GM18508 (cell line): ENCODE measurements around the gene ERMP1.
"Not testable (repeated sequence)": the region's sequence is repeated elsewhere in the genome, so short reads cannot be mapped to it uniquely, and the experiment has no call there.

ENCODE experiments used
- ATAC-seq: cut with Tn5 transposase; IDR thresholded peaks from one replicate; pipeline ENCODE4 v1.9.1; 2021; ENCODE audit warnings: moderate number of reproducible peaks; ENCODE audit not compliant: insufficient read depth, unreplicated experiment

ERMP1 gene

DNA sequence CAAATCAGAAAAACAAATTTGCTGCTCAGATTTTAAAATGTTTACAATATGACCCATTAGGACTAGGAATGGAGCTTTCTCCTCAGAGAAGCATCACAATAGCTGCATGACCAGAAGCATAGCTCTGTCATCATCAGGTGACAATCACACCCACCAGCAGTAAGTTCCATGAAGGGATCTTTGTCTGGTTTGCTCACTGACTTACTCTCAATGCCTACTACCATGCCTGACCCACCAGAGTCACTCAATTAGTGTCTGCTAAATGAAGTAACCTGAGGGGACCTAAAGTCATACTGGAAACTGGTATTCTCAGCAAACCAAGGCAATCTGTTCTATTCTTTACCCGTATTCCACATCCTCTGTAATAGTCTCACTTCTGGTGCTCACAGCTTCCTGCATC lies 7.7 kb downstream of the ERMP1 start:
- ATAC-seq = no peak

DNA sequence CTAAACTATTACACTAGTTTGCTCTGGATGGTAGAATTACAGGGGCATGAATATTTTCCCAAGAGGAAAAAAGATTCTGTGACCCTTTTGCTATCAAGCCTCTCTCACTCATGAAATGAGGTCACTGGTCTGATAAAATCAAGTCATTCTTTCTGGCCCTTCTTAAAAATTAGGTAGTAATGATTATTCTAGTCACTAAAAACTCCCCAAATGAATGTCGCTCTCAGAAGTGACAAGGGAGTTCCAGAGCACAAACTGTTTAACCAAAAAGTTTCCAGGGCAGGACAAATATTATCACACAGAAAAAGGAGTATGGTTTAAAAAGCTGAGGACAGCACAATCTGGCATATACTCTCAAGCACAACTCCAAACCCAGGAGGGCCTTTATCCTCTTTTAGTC lies 12.5 kb downstream of the ERMP1 start:
- ATAC-seq = no peak

DNA sequence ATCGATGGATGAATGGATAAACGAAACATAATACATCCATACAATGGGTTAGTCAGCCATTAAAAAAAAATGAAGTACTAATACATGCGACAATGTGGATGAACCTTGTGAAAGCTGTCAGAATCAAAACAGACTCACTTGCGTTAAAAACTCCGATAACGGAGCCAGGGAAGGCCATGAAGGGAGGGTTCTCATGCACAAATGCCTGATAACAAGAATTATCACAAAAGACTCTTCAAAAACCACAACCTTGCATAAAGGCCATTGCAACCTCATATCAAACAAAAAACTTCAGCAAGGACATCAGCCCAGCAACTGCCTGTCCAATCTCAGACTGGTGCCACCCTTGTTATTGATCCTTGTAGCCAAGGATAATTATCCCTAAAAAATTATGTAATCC lies 13.7 kb downstream of the ERMP1 start:
- ATAC-seq = no peak

DNA sequence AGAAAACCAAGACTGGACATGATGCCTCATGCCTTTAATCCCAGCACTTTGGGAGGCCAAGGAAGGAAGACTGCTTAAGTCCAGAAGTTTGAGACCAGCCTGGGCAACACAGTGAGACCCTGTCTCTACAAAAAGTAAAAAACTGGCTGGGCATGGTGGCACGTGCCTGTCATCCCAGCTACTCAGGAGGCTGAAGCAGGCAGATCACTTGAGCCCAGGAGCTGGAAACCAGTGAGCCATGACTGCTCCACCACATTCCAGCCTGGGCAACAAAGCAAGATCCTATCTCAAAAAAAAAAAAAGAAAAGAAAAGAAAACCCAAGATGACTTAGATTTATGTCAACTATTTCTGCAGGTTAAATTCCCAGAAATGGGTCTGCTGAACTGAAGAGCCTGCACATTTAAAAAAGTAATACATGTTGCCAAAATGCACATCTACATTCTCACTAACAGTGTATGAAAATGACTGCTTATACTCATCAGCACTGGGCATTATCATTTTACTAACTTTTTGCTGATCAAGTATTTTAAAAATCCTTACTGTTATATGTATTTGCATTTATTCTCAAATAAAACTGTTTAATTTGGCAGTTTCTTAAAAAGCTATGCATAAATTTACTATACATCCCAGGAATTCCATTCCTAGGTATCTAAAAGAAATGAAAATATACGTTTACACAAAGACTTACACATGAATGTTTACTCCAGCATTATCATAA lies 14.3 kb downstream of the ERMP1 start:
- no peak for ATAC-seq

DNA sequence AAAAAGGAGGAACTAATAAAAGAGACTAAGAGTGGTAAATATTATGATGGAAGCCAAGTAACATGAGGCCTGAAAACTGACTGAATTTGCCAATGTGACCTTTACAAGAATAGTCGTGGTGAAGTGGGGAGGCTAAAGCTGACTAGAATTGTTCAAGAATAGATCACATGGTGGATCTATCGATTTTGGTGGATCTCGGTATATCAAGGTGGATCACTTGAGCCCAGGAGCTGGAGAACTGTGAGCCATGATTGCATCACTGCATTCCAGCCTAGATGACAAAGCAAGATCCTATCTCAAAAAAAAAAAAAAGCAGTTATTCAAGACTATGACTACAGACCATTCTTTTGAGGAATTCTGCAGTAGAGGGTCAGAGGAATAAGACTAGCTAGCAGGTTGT lies 15.1 kb downstream of the ERMP1 start:
- ATAC-seq = no peak

DNA sequence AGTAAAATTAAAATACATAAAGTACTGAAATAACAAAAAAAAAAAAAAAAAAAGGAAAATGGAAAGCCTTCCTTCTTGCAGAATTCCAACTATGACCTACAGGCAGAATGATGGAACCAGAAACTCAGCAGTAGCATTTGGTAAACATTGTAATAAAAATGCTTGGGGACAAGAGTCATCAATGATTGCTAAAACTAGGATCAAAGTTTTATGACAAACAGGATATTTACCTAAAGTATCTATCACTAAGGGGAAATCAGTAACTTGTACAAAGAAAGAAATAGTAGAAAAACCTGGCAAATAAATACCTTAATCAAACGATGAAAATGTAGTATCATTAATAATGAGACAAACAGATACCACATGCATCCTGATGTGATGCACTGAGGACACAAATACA lies 17.5 kb downstream of the ERMP1 start:
- ATAC-seq = no peak

DNA sequence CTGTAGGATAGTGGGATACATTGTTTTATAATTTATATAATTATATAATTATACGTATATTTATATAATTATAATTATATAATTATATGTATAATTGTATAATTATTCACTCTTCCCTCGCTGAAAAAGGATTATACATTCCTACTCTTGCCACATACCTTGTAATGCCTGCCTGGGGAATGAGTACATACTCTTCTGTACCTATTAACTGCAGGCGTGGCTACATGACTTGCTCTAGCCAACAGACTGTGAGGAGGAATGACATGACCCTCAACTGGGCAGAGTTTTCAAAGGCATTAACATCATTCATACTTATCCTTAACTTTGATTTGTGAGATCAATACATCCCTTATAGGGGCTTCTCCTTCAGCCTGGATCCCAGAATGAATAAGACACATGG lies 19.1 kb downstream of the ERMP1 start:
- ATAC-seq = no peak

DNA sequence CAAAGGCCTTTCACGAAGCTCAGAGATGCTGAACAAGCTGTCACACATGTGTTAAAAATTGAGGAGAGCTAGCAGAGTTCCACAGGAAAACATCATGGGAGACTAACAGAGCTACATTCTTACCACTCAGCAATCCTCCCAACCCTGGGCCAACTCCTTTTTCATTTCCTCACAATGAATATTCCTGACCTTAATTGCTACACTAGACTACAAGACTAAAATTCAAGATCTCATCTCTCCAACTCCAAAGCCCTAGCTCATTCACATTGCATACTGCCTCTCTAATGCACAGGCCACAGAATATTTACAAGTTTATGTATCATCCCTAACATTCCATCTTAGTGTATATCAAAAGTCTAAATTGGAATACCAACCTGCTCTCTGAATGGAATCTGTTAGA lies 21.2 kb downstream of the ERMP1 start:
- no peak for ATAC-seq

DNA sequence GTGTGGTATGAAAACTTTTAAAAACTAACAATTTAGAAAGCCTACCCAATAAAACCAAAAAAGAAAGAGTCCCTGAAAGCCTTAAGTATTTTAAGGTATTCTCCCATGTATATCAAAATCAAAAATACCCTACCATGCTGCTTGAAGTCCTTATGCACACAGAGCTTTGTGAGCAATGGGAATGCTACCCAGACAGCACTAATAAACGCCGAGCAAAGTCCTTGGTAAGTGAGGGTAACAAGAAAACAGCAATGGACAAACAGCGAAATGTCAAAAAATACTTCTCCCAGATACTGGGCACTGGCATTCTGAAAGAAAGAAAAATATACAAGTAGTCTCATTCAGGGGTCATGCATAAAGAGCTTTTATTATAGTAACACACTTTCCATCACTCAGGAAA lies 27.4 kb downstream of the ERMP1 start:
- no peak for ATAC-seq

DNA sequence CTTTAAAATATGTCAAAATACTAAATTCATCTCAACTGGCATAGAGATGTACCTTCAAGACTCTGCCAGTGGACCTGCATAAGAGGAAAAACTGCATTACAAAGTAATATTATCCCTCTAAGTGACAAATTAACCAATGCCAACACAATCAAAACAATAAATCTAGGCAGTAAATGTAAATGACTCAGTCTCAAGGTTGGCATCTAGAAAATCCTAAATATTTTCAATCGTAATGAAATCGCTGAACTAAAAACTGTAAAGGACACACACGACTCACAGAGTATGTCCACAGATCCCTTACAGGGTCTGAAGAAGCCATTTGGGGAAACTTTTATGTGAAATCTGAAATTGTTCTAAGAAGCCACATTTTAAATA lies 31.2 kb downstream of the ERMP1 start:
- ATAC-seq = no peak

DNA sequence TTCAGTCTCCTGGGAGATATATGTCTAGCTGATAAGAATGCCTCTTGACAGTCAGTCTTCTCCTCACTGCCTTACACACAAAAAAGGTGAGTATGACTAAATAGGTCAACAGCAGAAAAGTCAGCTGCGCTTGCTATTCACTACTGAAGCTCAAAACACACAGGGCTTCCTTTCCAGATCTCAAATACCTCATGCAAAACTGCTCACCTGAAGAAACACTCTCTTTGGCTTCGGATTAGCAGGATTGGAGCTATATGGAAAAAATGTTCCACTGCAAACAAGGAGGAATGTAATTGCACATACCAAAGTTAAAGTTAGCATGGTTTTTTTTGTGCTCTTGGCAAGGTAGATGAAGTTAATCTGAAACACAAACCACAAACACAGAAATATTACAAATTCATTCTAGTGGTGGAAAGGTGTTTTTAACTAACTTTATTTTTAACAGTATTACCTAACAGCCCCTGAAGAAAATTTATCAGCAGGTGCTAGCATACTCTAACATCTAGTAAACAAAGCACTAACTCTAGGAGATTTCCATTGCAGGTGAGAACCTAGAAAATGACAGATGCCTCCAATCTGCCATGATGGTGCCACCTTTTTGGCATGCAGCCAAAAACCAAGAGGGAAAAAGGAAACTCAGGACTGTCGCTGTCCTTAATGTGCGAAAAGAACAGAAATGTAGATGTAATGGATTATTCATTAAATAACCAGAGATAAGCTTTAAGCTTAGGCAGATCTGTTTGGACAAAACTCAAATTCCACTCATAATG lies 31.8 kb downstream of the ERMP1 start:
- no peak for ATAC-seq

DNA sequence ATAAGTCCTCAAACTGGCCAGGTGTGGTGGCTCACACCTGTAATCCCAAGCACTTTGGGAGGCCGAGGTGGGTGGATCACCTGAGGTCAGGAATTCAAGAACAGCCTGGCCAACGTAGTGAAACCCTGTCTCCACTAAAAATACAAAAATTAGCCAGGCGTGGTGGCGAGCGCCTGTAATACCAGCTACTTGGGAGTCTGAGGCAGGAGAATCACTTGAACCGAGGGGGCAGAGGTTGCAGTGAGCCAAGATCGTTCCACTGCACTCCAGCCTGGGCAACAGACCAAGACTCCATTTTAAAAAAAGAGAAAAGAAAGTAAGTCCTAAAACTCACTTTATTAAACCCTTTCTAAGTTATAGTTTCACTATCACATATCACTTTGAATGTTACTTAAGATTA lies 32.5 kb downstream of the ERMP1 start:
- not testable (repeated sequence) for ATAC-seq

DNA sequence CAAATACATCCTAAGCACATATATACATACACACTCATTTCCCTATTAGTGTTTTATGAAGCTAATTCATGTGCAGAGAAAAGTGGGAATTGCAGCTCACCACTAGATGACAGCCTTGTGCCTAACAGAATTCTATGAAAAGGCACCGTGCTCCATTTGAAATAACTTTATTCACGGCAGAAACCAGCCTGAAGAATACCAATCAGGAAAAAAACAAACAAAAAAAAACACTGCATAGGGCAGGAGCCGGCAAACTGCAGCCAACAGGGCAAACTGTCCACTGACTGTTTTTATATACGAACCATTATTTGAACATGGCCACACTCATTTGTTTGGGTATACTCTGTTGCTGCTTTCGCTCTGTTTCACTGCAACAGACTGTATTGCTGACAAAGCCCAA lies 33.6 kb downstream of the ERMP1 start:
- ATAC-seq = no peak

DNA sequence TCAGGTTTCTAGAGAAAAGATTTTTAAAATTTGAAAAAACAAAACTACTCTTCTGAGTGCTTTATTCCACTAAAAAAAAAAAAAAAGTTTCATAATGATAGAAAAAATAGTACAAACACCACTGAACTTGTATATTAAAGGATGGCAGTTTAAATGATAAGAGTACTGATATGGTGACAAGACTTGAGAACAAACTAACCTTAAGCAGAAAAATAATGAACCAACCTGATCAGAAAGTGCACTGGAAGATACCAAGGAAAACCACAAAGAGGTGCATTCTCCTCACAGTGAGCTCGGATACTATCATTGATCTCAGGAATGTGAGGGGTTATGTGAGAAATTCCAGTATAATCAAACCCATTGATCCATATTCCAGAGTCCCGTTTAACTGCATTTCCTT lies 34.3 kb downstream of the ERMP1 start:
- no peak for ATAC-seq

DNA sequence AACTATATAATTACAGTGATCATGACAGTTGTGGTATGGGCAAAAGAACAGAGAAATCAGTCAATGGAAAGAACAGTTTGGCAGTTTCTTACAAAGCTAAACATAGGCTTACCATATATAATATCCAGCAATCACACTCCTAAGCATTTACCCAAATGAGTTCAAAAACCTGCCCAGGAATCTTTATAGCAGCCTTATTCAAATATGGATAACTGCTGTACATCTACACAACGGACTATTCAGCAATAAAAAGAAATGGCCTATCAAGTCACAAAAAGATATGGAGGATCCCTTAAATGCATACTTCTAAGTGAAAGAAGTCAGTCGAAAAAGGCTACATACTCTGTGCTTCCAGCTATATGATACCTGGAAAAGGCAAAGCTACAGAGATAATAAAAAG lies 36.6 kb downstream of the ERMP1 start:
- no peak for ATAC-seq

DNA sequence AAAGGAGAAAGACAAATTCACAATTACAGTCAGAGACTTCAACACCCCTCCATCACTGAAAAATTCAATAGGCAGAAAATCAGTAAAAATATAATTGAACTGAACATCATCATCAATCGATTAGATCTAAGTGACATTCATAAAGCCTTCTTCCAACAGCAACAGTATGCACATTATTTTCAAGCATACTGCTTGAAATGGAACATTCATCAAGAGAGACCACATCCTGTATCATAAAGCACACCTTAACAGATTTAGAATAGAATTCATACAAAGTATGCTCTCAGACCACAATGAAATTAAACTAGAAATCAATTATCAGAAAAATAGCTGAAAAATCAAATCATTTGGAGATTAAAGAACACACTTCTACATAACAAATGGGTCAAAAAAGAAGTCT lies 39.1 kb downstream of the ERMP1 start:
- ATAC-seq = no peak

DNA sequence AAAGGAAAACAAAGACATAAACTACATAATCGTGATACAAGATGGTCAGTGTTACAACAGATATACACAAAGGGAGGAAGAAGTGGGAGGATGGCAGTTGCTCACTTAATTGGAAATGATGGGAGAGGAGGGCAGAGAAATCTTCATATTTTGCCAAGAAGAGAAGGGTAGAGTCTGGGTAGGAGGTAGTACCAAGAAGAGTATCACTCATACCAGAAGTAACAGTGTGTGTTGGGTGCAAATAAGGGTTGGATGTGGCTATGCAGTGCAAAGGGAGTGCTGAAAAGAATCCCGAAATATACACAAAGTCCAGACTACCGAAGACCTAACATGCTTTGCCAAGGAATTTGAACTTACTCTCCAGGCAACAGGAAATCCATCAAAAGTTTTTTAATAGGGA lies 41.0 kb downstream of the ERMP1 start:
- ATAC-seq = no peak

DNA sequence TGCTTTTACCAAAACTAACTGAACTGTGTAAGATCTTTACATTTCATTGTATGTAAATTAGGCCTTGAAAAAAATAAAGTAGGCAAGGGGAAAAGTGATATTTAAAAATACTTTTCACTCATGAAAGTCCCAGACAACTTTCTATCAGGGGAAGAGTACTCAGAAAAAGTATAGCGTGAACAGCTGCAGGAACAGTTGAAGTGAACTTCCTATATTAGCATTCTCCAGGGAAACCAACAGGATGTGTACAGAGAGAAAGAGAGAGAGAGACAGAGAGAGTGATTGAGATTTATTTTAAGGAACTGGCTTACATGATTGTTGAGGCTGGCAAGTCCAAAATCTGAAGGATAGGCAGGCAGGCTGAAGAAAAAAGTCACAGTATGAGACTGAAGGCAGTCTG lies 42.0 kb downstream of the ERMP1 start:
- ATAC-seq = no peak

DNA sequence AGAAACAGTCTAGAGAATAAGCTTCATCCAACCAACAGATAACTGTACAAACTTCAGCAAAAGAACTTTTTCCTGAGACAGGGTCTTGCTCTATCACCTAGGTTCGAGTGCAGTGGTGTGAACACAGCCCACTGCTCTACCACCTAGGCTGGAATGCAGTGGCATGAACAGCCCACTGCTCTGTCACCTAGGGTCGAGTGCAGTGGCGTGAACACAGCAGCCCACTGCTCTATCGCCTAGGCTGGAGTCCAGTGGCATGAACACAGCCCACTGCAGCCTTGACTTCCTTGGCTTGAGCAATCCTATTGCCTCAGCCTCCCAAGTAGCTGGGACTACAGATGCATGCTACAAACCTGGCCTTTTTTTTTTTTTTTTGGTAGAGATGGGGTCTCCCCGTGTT lies 43.4 kb downstream of the ERMP1 start:
- no peak for ATAC-seq

DNA sequence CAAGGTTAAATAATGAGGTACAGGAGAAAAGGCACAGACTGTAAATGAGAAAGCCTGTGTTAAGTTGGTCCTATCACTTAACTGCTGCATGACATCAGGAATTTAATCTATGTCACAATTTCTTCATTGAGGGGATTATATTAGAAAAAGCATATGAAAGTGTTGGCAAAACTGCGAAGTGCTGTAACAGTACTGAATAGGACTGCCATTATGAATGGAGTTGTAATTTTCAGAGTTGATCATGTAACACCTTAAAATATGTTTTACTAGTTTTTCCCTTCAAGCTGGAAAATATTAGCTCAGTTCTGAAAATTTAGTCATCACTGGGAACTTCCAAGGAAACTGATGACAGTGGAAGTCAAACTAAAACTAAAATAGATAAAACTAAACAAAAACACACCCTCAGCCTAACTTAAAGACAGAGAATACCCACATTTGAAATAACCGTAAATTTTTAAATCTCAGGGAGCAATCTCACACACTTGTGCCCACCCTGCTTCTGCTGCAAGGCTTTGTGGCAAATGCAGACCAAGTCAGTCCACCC lies 45.1 kb downstream of the ERMP1 start:
- ATAC-seq = no peak

DNA sequence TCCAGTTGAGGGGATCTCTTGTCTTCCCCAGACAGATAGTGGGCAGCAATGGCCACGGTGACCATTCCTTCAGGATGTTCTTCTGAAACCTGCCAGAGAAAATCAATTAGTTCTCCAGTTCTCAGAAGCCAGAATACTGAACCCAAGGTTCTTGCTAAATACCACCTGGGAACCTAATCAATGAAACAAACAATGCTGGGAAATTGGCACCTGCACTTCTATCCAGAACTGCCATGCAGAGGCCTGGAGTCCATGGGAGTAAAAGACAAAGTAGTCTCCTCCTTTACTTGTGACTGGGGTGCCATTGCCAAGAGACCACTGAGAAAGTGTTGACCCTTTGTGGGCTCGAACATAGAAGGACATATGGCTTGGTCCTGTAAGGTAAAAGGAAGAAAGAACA lies 45.7 kb downstream of the ERMP1 start:
- ATAC-seq = no peak
